Adrenal gland (tissue), 12 donors: ENCODE results near the gene SUSD3. TPM values are rescaled to one million over a fixed set of nuclear protein-coding genes. Genes with fewer than 3 reads are reported as not detected.

Experiments used
- DNase-seq, 7 donors: peaks; one replicate each; pipeline ENCODE4 v3.0.0-alpha.2; 2019 to 2020
- H3K27ac ChIP-seq, 5 donors: fragments of 200-600 bp; sonication (generic) in 4 of 5; 1 replicate in 3 of 5; 2 replicates in 2 of 5; pipeline versions ENCODE4 v1.5.1 to v1.8.0; 2016 to 2020; ENCODE audit warnings: mild to moderate bottlenecking in 1 of 5
- H3K27me3 ChIP-seq: fragments of 200-600 bp; 2 replicates; pipeline ENCODE4 v1.8.0; 2021
- H3K36me3 ChIP-seq, 2 donors: fragments of 200-600 bp; replicated peaks in 1 of 2; 1 replicate in 1 of 2; 2 replicates in 1 of 2; pipeline versions ENCODE4 v1.5.1 to v1.8.0; 2018 to 2022
- H3K4me1 ChIP-seq, 2 donors: fragments of 200-600 bp; replicated peaks in 1 of 2; 1 replicate in 1 of 2; 2 replicates in 1 of 2; pipeline versions ENCODE4 v1.5.1 to v1.8.0; 2018 to 2021
- H3K4me3 ChIP-seq, 4 donors: fragments of 200-600 bp; sonication (generic) in 3 of 4; one replicate each; pipeline ENCODE4 v1.5.1; 2016 to 2018
- H3K9me3 ChIP-seq, 3 donors: fragments of 200-600 bp; sonication (generic) in 1 of 3; replicated peaks in 1 of 3; 1 replicate in 2 of 3; 2 replicates in 1 of 3; pipeline versions ENCODE4 v1.5.1 to v1.8.0; 2016 to 2021
- CTCF ChIP-seq, 6 experiments: fragments of 450-650 bp in 4 of 6; fragments of 200-600 bp in 2 of 6; sonication (generic) in 1 of 6; IDR thresholded peaks; 1 replicate in 5 of 6; 2 replicates in 1 of 6; pipeline versions ENCODE4 v1.5.1 to v1.8.0; 2016 to 2021; ENCODE audit warnings: antibody characterized with exemption in 6 of 6, mild to moderate bottlenecking in 2 of 6, moderate library complexity in 1 of 6
- POLR2A ChIP-seq, 2 donors: fragments of 450-650 bp; IDR thresholded peaks; one replicate each; pipeline ENCODE4 v1.6.1; 2017; ENCODE audit warnings: antibody characterized with exemption in 2 of 2, mild to moderate bottlenecking in 2 of 2, moderate library complexity in 1 of 2
- WGBS, 4 donors: extraction: QIAGEN DNeasy Blood & Tissue Kit in 2 of 4; methylation state at CpG; one replicate each; pipeline versions ENCODE4 v1.1.5 to v1.1.7; 2013 to 2017; 5-methylcytosine and 5-hydroxymethylcytosine counted together
- intact Hi-C, 2 donors: fragments of 100-400 bp; cut with DNase I; formaldehyde crosslinking; loops; one replicate each; pipeline versions ENCODE4 v1.14.1 to v1.15.0; 2022 to 2023
- polyA plus RNA-seq, 3 donors: library from polyadenylated mRNA; stranded (reverse); fragments of 200-250 nt in 2 of 3; fragments of 350-450 nt in 1 of 3; fragmentation: Illumina TruSeq in 1 of 3; extraction: RNeasy Lipid Tissue Mini Kit (QIAGEN cat#74804) in 1 of 3; gene quantifications; one replicate each; pipeline ENCODE4 v1.2.3, GENCODE V29; 2013 to 2014
- total RNA-seq, 9 donors: library from RNA; depleted of rRNA in 4 of 9; stranded (reverse); fragments of >200 nt in 4 of 9; fragments of 120-200 nt in 1 of 9; fragmentation: NEBNext Ultra II Directional in 1 of 9; extraction: Animal tissue kit (Norgen Biotek cat#: 25700) in 1 of 9; gene quantifications; one replicate each; pipeline versions ENCODE4 v1.1.0 to v1.2.4, GENCODE V29; 2013 to 2023
- donor health status: healthy with polysubstance abuse.
- donor health status: Bipolar disorder and iron deficiency.
- donor health status: DM: yes; HTN: yes; CAD: no.
- donor health status: DM: no; HTN: no; CAD: no.
- donor health status: DM: no; HTN: no; CAD: no.
- donor health status: DM: yes; HTN: yes; CAD: no.

The SUSD3 gene
- total and polyA plus RNA-seq, 12 donors: 0.60 to 4.9 (median 2.7) TPM

DNA sequence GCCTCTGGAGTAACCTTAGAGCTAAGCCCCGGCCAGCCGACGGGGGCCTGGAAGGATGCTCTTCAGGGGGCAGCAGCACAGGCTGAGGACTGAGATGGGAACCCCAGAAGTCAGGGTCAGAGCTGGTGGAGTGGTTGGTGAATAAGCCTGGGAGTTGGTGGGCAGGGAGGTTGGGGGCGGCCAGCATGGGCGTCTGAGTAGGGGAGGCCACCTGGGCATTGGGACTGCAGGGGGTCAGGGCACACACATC is 61.1 kb downstream of the SUSD3 start:
- Histone ChIP-seq H3K4me1 (peaks cover 21 to 42% of the 10 kb centered on the region in 2 donors), H3K36me3 (peaks cover 0 to 37% of the 10 kb centered on the region in 2 donors), H3K27ac (peak overlapping the region in 4 of 5 donors; percentile 30 to 93 (median 76)), H3K4me3 (no peak overlapping the region), H3K9me3 (no peaks in the 10 kb centered on the region), H3K27me3 (no peaks in the 10 kb centered on the region)
- TF ChIP-seq CTCF (IDR thresholded peaks at IDR 0.05) (no peak), POLR2A (IDR thresholded peaks at IDR 0.05) (no peak)
- DNase-seq: no peak
- 40 to 57% (median 52%) methylated on average over 5 of the region's 5 CpGs for WGBS, 4 donors
- intact Hi-C loops: no loop called here

- peak; percentile 95 to 100 (median 98) for DNase-seq
- 31 to 44% (median 36%) methylated on average over 12 to 23 of the region's 23 CpGs for WGBS, 4 donors
- no peak overlapping the region for H3K4me3 ChIP-seq
- no peaks in the 10 kb centered on the region for H3K27me3 ChIP-seq
- peak overlapping the region; percentile 10 to 93 (median 85) for H3K27ac ChIP-seq
- H3K4me1 ChIP-seq: peaks cover 21 to 42% of the 10 kb centered on the region in 2 donors
- TF ChIP-seq POLR2A (IDR thresholded peaks at IDR 0.05) (peak in 1 of 2 donors; percentile 67), CTCF (IDR thresholded peaks at IDR 0.05) (peak; percentile 43 to 82 (median 62))
- peaks cover 0 to 43% of the 10 kb centered on the region in 2 donors for H3K36me3 ChIP-seq
- intact Hi-C loops: no loop called here
- no peaks in the 10 kb centered on the region for H3K9me3 ChIP-seq
These were observed 61.7 kb downstream of the SUSD3 start for GRCh38 chr9:93119953-93120845.

DNA sequence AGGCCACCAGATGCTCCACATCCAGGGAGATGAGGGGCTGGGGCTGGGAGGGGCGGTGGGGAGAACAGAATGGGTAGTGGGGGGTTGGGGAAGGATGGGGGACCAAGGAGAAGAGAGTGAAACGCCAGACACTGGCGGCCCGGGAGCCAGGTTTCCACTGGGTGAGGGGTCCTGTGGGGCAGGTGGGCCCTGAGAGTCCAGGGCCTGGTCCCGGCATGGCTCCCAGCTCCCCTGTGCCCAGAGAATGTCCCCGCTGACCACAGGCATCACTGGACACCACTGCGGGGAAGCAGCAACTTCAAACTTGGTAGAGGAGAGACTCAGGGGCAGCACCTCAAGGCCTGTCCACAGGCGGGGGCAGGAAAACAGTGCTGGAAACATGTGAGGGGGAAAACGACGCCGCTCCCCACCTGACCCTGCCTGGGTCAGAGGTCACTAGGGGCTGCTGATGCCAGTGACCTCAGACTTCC is 62.4 kb downstream of the SUSD3 start:
- Histone ChIP-seq H3K4me3 (no peak overlapping the region), H3K9me3 (no peaks in the 10 kb centered on the region), H3K4me1 (peaks cover 20 to 45% of the 10 kb centered on the region in 2 donors), H3K27me3 (no peaks in the 10 kb centered on the region), H3K36me3 (peaks cover 0 to 49% of the 10 kb centered on the region in 2 donors), H3K27ac (peak overlapping the region; percentile 10 to 93 (median 85))
- DNase-seq: peak in 5 of 7 donors; percentile 4 to 52 (median 27)
- intact Hi-C loops: no loop called here
- WGBS, 4 donors: 87 to 92% (median 89%) methylated on average over 6 to 11 of the region's 11 CpGs
- TF ChIP-seq CTCF (IDR thresholded peaks at IDR 0.05): no peak

DNA sequence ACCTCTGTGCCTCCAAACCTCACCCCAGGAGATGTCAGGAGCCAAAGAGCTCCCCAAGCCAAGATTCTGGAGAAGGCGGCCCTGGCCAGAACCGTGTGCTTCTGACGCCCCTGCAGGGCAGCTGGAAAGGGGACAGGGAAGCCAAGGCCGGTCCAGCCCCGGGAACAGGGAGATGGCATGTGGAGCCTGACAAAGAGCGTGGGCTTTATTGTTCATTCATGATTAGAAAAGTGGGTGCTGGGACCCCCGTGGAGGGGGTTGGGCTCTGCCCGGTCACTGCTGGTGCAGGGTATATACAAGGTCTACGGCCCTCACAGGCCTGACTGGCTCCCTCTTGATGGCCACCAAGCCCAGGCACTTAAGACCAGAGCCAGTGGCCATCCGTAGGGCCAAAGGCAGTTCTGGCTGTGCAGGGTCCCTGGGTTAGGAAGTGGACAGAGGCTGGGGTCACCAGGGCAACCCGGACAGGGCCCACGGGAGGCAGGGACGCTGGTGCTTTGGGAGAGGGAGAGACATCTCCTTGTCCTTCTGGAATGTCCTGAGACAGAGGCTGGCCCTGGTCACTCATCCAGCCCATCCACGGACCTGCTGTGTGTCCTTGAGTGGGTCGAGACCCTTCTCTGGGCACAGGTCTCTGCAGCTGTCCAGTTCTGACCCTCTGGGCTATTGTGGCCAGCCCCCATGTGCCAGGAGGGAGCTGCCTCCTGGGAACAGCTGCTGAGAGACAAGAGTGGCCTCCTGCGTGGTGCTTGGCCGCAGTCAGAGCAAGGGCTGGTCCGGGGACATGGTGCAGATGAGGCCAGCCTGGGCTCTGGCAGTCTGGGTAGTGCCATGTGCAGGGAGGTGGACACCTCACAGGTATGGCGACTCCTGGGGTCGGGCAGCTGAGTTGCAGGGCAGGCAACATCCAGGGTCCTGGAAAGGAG is 63.1 kb downstream of the SUSD3 start:
- intact Hi-C loops: no loop called here

More for the DNA sequence above, 63.1 kb downstream of the SUSD3 start:
- peak; percentile 5 to 57 (median 31) for DNase-seq
- no peak overlapping the region for H3K4me3 ChIP-seq
- WGBS, 4 donors: 76 to 90% (median 84%) methylated on average over 10 to 20 of the region's 20 CpGs
- peaks cover 16 to 46% of the 10 kb centered on the region in 2 donors for H3K4me1 ChIP-seq
- TF ChIP-seq CTCF (IDR thresholded peaks at IDR 0.05) (no peak), POLR2A (IDR thresholded peaks at IDR 0.05) (no peak)
- no peaks in the 10 kb centered on the region for H3K9me3 ChIP-seq
- H3K27me3 ChIP-seq: no peaks in the 10 kb centered on the region
- H3K36me3 ChIP-seq: peaks cover 0 to 55% of the 10 kb centered on the region in 2 donors
- peak overlapping the region in 3 of 5 donors; percentile 85 to 93 (median 90) for H3K27ac ChIP-seq
